Stomach (tissue), 9 donors: ENCODE measurements around the gene SMC1B. TPM values are rescaled to one million over a fixed set of nuclear protein-coding genes. Genes with fewer than 3 reads are reported as not detected.

Source experiments
- DNase-seq, 2 donors: peaks; one replicate each; pipeline versions ENCODE4 v3.0.0 to v3.0.0-alpha.2; 2013 to 2019
- H3K27ac ChIP-seq, 5 donors: fragments of 200-600 bp in 4 of 5; sonication (generic) in 4 of 5; one replicate each; pipeline ENCODE4 v1.5.1; 2013 to 2019; ENCODE audit warnings: mild to moderate bottlenecking in 1 of 5, moderate library complexity in 1 of 5
- H3K27me3 ChIP-seq, 3 donors: fragments of 200-600 bp; sonication (generic); one replicate each; pipeline ENCODE4 v1.5.1; 2017 to 2019; ENCODE audit warnings: mixed run types in 1 of 3
- H3K36me3 ChIP-seq, 4 donors: fragments of 200-600 bp; sonication (generic); 1 replicate in 3 of 4; 2 replicates in 1 of 4; pipeline ENCODE4 v1.5.1; 2016 to 2019
- H3K4me1 ChIP-seq, 4 donors: fragments of 200-600 bp; sonication (generic); one replicate each; pipeline ENCODE4 v1.5.1; 2016 to 2019
- H3K4me3 ChIP-seq, 4 donors: fragments of 200-600 bp; sonication (generic) in 3 of 4; one replicate each; pipeline ENCODE4 v1.5.1; 2016 to 2019; ENCODE audit warnings: mild to moderate bottlenecking in 1 of 4
- H3K9me3 ChIP-seq, 4 donors: fragments of 200-600 bp; sonication (generic); one replicate each; pipeline ENCODE4 v1.5.1; 2016 to 2019
- EP300 ChIP-seq: sonication (generic); formaldehyde crosslinking; IDR thresholded peaks from one replicate; pipeline ENCODE4 v1.6.1; 2017; ENCODE audit warnings: antibody characterized with exemption
- POLR2A ChIP-seq, 4 donors: fragments of 450-650 bp; IDR thresholded peaks; one replicate each; pipeline ENCODE4 v1.6.1; 2016; ENCODE audit warnings: antibody characterized with exemption in 4 of 4, control low read depth in 2 of 4, mild to moderate bottlenecking in 1 of 4, moderate library complexity in 1 of 4
- POLR2AphosphoS5 ChIP-seq, 3 donors: sonication (generic); formaldehyde crosslinking; IDR thresholded peaks; one replicate each; pipeline ENCODE4 v1.6.1; 2016; ENCODE audit warnings: antibody characterized with exemption in 3 of 3
- WGBS, 5 donors: extraction: QIAGEN DNeasy Blood & Tissue Kit in 3 of 5; methylation state at CpG; one replicate each; pipeline versions ENCODE4 v1.1.5 to v1.1.7; 2013 to 2018; 5-methylcytosine and 5-hydroxymethylcytosine counted together
- intact Hi-C: fragments of 100-400 bp; cut with DNase I; formaldehyde crosslinking; loops from one replicate; pipeline ENCODE4 v1.15.1; 2023; ENCODE audit warnings: low total_unique reads
- polyA plus RNA-seq, 3 donors: library from polyadenylated mRNA; stranded (reverse); fragments of 200-250 nt; gene quantifications; one replicate each; pipeline ENCODE4 v1.2.3, GENCODE V29; 2013
- total RNA-seq, 5 donors: library from RNA; depleted of rRNA; stranded (reverse); fragments of >200 nt; gene quantifications; one replicate each; pipeline versions ENCODE4 v1.1.0 to v1.2.3, GENCODE V29; 2014 to 2016
- TF ChIP-seq, protein P1 (sequence below), 7 experiments: fragments of 450-650 bp in 4 of 7; fragments of 200-600 bp in 3 of 7; sonication (generic) in 3 of 7; IDR thresholded peaks; one replicate each; pipeline ENCODE4 v1.5.1; 2016 to 2019; ENCODE audit warnings: antibody characterized with exemption in 7 of 7, control low read depth in 2 of 7, mild to moderate bottlenecking in 1 of 7
- donor health status: healthy with polysubstance abuse.
- donor health status: Bipolar disorder and iron deficiency.
- donor health status: healthy.

SMC1B gene
- total and polyA plus RNA-seq, 8 donors, result 0.05 TPM; not detected in 7

DNA sequence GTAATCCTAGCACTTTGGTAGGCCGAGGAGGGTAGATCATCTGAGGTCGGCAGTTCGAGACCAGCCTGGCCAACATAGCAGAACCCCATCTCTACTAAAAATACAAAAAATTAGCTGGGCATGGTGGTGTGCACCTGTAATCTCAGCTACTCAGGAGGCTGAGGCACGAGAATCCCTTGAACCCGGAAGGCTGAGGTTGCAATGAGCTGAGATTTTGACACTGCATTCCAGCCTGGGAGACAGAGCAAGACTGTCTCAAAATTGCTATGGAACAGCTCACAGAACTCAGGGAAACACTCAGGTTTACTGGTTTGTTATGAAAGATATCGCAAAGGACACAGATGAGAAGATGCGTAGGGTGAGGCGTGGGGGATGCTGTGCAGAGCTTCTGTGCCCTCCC lies 101.0 kb downstream of the SMC1B start:
- H3K9me3 ChIP-seq, result no peaks in the 10 kb centered on the region
- no peak for DNase-seq
- H3K4me3 ChIP-seq, result no peak overlapping the region
- intact Hi-C loops, result no loop called here
- peaks cover 0 to 9% (median 0%) of the 10 kb centered on the region in 4 donors for H3K36me3 ChIP-seq
- peaks cover 36 to 77% (median 56%) of the 10 kb centered on the region in 4 donors for H3K4me1 ChIP-seq
- H3K27ac ChIP-seq, result peak overlapping the region in 2 of 5 donors; percentile 72 to 76
- WGBS, 5 donors, result 86 to 90% (median 88%) methylated on average over 8 of the region's 8 CpGs
- H3K27me3 ChIP-seq, result no peaks in the 10 kb centered on the region
- no peak for TF ChIP-seq POLR2AphosphoS5 (IDR thresholded peaks at IDR 0.05)
- TF ChIP-seq EP300, result no peak

DNA sequence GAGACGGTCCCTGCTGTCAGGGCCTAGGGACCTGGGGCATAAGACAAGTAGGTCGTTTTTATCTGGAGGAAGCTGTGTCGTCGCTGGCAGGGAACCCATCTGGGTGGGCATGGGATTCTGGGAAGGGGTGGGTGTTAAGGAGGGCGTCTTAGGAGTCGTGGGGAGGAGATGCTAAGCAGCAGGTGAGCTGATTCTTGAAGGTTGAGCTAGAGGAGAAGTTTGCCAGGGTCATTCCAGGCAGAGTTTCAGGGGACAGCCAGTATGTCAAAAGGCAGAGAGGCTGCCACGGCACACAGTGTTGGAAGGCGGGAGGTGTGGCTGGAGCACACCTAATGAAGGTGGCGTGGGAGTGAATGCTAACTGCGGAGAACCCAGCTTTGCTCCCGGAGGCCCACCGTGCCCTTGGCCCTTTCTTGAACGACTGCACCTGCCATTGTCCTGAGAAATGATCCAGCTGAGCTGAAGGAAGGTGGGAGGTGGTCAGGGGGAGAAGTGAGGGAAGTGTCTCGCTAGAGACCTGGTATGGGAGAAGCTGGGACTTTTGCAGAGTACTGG lies 102.3 kb downstream of the SMC1B start:
- WGBS, 5 donors, result 17 to 38% (median 29%) methylated on average over 14 of the region's 14 CpGs

DNA sequence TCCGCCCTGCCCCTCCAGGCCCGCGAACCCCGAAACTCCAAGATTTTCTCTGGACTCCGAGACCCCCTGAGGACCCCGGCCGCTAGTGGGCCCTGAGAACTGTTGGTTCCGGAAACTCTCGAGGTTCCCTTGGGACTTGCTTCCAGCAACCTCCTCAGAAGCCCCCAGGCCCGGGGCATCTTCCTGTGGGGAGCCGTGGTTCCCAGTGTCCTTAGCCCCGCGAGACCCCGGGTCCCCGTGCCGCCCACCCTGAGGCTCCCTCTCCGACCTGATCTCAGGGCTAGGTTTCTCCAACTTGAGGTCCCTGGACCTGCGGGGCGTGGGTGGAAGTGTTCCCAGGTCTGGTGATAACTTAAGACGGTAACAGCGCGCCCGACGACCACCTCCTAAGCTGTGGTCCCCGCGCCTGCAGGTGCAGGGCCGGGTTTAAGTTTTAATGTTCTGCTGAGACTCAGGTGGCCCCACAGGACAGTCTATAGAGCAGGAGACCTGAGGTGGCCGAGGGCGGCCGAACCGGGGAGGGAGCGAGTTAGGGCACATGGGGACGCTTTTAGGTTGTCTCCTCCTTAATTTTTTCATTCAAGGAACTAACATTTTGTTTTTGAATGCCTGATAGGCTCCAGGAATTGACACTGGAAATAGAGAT lies 102.9 kb downstream of the SMC1B start:
- H3K9me3 ChIP-seq, result no peaks in the 10 kb centered on the region
- H3K27ac ChIP-seq, result peak overlapping the region; percentile 87 to 92 (median 89)
- H3K4me1 ChIP-seq, result peaks cover 32 to 57% (median 43%) of the 10 kb centered on the region in 4 donors
- WGBS, 5 donors, result 2 to 3% (median 2%) methylated on average over 25 to 33 of the region's 33 CpGs
- H3K27me3 ChIP-seq, result no peaks in the 10 kb centered on the region
- TF ChIP-seq EP300 (no peak), POLR2AphosphoS5 (IDR thresholded peaks at IDR 0.05) (no peak), POLR2A (IDR thresholded peaks at IDR 0.05) (no peak)
- TF ChIP-seq, protein P1, sequence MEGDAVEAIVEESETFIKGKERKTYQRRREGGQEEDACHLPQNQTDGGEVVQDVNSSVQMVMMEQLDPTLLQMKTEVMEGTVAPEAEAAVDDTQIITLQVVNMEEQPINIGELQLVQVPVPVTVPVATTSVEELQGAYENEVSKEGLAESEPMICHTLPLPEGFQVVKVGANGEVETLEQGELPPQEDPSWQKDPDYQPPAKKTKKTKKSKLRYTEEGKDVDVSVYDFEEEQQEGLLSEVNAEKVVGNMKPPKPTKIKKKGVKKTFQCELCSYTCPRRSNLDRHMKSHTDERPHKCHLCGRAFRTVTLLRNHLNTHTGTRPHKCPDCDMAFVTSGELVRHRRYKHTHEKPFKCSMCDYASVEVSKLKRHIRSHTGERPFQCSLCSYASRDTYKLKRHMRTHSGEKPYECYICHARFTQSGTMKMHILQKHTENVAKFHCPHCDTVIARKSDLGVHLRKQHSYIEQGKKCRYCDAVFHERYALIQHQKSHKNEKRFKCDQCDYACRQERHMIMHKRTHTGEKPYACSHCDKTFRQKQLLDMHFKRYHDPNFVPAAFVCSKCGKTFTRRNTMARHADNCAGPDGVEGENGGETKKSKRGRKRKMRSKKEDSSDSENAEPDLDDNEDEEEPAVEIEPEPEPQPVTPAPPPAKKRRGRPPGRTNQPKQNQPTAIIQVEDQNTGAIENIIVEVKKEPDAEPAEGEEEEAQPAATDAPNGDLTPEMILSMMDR (IDR thresholded peaks at IDR 0.05), result no peak
- peaks cover 0 to 9% (median 0%) of the 10 kb centered on the region in 4 donors for H3K36me3 ChIP-seq
- peak overlapping the region; percentile 66 to 96 (median 89) for H3K4me3 ChIP-seq
- intact Hi-C loops, result no loop called here
- peak in 1 of 2 donors; percentile 49 for DNase-seq

More for the DNA sequence above, 102.3 kb downstream of the SMC1B start:
- intact Hi-C loops, result no loop called here
- TF ChIP-seq, protein P1 (IDR thresholded peaks at IDR 0.05), result no peak
- TF ChIP-seq POLR2A (IDR thresholded peaks at IDR 0.05) (no peak), EP300 (no peak), POLR2AphosphoS5 (IDR thresholded peaks at IDR 0.05) (no peak)
- no peaks in the 10 kb centered on the region for H3K9me3 ChIP-seq
- no peaks in the 10 kb centered on the region for H3K27me3 ChIP-seq
- peak overlapping the region; percentile 66 to 96 (median 89) for H3K4me3 ChIP-seq
- H3K27ac ChIP-seq, result peak overlapping the region; percentile 33 to 92 (median 89)
- DNase-seq, result peak in 1 of 2 donors; percentile 46
- H3K4me1 ChIP-seq, result peaks cover 32 to 63% (median 46%) of the 10 kb centered on the region in 4 donors
- H3K36me3 ChIP-seq, result peaks cover 0 to 9% (median 0%) of the 10 kb centered on the region in 4 donors

DNA sequence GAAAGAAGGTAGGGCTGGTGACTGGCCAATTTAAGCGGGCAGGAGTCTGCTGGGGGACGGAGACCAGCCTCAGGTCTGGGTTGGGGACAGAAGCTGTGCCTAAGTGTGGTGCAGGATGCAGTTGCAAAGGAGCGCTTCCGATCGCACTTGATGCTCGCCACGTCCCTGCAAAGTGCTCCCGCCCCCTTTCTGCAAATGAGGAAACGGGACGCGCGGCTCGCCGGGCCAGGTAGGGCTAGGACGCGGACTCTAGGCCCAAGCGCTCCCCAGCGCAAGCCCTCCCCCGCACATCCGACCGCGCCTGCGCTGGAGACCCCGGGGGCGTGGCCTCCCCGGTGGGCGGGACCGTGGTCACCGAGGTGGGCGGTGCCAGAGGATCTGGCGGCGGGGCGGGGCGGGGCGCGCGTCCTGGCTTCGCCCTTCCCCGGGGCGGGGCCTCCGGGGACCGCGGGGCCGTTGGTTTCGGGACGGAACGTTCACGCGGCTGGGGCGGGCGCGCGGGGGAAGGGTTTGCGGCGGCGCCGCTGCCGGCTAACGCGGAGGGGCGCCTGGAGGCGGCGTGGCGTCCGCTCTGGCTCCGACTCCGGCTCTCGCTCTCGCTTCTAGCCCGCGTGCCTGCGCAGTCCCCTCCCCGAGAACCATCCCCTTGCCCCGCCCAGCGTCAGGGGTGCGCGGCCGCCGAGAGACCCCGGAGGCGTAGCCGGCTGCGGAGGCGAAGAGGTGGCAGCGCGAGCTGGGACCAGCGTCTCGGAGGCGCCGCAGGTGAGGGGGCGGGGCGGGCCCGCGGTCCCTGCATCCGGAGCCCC lies 103.8 kb downstream of the SMC1B start, which contains the start of gene FAM118A:
Gene FAM118A, plus strand, starts transcription at position 513 of the 806 bp plus-strand sequence. CDS start 12,446 bp downstream, outside the sequence.
- Histone ChIP-seq H3K4me3 (peak within 1 kb of the TSS; percentile 66 to 96 (median 89)), H3K9me3 (no peaks in the 10 kb centered on the region), H3K4me1 (peaks cover 31 to 49% (median 40%) of the 10 kb centered on the region in 4 donors), H3K36me3 (peaks cover 0 to 9% (median 0%) of the 10 kb centered on the region in 4 donors), H3K27ac (peak within 1 kb of the TSS; percentile 87 to 92 (median 89)), H3K27me3 (no peaks in the 10 kb centered on the region)
- intact Hi-C loops, result no loop called here
- DNase-seq, result peak; percentile 95 to 98
- TF ChIP-seq POLR2AphosphoS5 (IDR thresholded peaks at IDR 0.05), result peak; percentile 71 to 86 (median 86)
- no peak for TF ChIP-seq EP300
- TF ChIP-seq, protein P1 (IDR thresholded peaks at IDR 0.05), result peak in 1 of 7 experiments; percentile 5
- TF ChIP-seq POLR2A (IDR thresholded peaks at IDR 0.05), result peak in 2 of 4 donors; percentile 9 to 69
- 1 to 4% (median 1%) methylated on average over 7 to 95 of the region's 95 CpGs for WGBS, 5 donors
